RWPE1 (cell line): Measurements from ENCODE around the gene SLC4A3.
A peak's percentile ranks its signal among the peaks of the same experiment; 100 is the strongest.

Experiments used
- CTCF ChIA-PET: fragments of 350-600 bp; sonication (Branson Sonifier 250); formaldehyde crosslinking; extraction: SDS; loops from one replicate; lab custom pipeline; 2021; lab: Yijun Ruan, JAX
- POLR2A ChIA-PET: fragments of 400-600 bp; formaldehyde crosslinking; extraction: SDS; loops from one replicate; lab custom pipeline; 2020; ENCODE audit warnings: antibody characterized with exemption; ENCODE audit not compliant: low non-redundant PET; lab: Yijun Ruan, JAX
- DNase-seq: peaks from one replicate; pipeline ENCODE4 v3.0.0; 2012; ENCODE audit warnings: low spot score
- H3K27ac ChIP-seq: fragments of 450-650 bp; 2 replicates; pipeline ENCODE4 v1.5.1; 2017
- CTCF ChIP-seq: fragments of 450-650 bp; conservative IDR thresholded peaks from 2 replicates; pipeline ENCODE4 v1.5.1; 2017; ENCODE audit warnings: low read depth, mild to moderate bottlenecking

The SLC4A3 gene

DNA sequence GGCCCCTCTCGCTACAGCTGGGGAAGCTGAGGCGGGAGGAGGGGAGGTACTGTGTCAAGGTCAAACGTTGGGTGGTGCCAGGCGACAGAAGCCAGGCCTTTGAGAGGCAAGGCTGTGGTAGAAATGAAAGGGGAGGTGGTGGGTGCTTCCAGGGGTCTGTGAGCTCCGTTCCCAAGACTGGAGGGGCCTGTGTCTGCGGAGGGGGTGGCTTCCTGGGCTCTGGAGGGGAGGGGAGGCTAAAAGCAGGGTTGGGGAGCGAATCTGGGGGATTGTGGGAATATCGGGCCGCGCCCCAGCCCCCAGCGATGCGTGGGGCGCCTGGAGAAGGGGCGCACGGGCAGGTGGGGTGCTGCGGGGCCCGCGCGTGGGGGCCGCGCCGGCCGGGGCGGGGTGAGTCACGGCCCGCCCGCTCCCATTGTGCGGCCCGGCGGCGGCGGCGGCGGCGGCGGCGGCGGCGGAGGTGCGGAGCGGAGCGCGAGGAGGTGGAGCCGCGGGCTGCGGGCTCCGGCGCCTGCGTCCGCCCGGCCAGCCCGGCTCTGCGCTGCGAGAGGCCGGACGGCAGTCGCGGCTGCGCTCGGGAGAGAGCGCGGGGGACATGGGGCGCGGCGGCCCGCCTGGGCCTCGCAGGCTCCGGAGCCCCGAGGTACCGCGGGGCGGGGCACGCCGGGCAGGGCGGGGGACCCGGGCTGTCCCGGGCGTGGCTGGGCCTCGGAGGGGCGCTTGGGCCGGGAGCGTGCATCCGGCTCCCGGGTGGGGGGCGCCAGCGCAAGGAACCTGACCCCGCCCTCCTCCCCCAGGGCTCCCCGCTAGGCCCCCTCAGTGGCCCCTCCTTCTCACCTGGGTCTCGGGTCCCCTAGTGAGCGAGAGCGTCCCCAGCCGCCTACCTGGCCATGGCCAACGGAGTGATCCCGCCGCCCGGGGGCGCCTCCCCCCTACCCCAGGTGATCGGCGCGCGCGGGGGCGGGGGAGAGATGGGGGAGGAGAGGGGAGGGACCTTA is at the start of gene SLC4A3:
SLC4A3 (plus strand) TSS at position 528 of the 998 bp plus-strand sequence; CDS start at position 891, 363 bp downstream.
- H3K27ac ChIP-seq, result peak within 1 kb of the TSS; percentile 41
- ChIA-PET POLR2A (interaction anchor here (0.6 to 0.7 kb wide), 2 partner anchors 31 to 58 kb away, joined by 3 read pairs; no protein-coding TSS in a partner anchor), CTCF (interaction anchor here (0.7 to 1.1 kb wide), 2 partner anchors 15 to 90 kb away, joined by 3 to 4 read pairs; no protein-coding TSS in a partner anchor)
- TF ChIP-seq CTCF, result no peak
- peak; percentile 53 for DNase-seq

DNA sequence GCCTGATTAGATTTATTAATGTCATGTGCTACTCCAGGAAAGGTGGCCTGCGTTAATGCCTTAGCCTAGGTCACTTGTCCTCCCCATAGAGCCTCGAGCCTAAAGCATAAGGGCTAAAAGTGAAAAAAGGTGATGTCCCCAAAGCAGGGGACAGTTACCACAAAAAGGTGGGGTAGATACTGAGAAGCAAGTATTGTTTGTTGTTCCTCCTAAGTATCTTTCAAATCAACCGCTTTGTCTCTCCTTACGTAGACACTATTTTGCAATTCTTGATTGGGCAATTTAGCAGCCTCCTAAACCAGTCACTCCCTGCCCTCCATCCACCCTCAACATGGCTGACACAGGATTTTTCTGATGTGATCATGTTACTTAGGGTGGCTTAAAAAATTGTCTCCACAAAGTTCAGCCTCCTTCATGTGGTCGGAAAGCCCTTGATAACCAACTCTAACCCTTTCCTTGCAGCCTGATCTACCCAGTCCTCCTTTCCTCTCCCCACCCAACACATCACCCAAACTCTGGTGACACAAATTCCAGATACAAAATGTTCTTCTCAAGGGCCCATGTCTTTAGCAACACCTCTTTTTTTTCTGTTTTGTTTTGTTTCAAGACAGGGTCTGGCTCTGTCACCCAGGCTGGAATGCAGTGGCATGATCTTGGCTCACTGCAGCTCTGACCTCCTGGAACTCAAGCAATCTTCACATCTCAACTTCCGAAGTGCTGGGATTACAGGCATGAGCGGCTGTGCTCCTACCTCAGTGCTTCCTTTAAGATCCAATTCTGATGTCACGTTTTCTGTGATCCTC is 48.4 kb upstream of the SLC4A3 start:
- no peak for TF ChIP-seq CTCF
- ChIA-PET POLR2A (no interaction called here), CTCF (no interaction called here)
- no peak overlapping the region for H3K27ac ChIP-seq
- DNase-seq, result no peak

DNA sequence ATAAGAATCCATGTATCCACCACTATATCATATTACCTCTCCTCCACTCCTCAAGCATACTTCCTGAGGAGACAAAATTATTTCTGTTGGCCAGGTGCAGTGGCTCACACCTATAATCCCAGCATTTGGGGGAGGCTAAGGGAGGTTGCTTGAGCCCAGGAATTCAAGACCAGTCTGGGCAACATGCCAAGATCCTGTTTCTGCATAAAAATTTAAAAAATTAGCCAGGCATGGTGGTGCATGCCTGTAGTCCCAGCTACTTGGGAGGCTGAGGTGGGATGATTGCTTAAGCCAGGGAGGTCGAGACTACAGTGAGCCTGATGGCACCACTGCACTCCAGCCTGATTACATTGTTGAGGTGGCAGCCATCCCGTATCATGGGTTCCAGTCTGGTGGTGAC is 46.1 kb upstream of the SLC4A3 start:
- no peak overlapping the region for H3K27ac ChIP-seq
- DNase-seq, result no peak
- CTCF ChIA-PET, result interaction anchor here (0.8 kb wide), 1 partner anchor 40 kb away, joined by 3 read pairs; no protein-coding TSS in a partner anchor
- POLR2A ChIA-PET, result no interaction called here
- no peak for TF ChIP-seq CTCF

- CTCF ChIA-PET, result no interaction called here
- no peak for TF ChIP-seq CTCF
- DNase-seq, result no peak
- POLR2A ChIA-PET, result no interaction called here
- no peak overlapping the region for H3K27ac ChIP-seq
Observed at GRCh38 chr2:219591091-219591490, 36.3 kb upstream of the SLC4A3 start.

DNA sequence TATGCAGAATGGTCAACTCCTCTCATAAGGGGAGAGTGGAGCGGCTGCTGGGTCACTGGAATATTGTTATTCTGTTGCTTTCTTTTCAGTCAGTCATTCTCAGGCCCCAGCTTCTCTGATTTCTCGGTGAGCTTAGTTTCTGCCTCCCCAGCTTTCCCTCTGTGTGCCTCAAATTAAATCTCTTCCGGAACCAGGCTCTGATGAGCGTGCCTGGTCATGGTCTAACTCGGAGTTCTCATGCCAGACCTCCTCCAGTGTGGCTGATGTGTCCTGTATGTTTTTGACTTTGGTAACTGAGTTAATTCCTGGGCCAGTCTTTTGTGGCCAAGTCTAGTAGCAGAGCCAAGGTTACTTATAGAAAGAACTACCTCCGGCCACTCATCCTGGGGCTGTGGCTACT is 34.7 kb upstream of the SLC4A3 start:
- TF ChIP-seq CTCF, result no peak
- no peak for DNase-seq
- ChIA-PET CTCF (no interaction called here), POLR2A (no interaction called here)
- no peak overlapping the region for H3K27ac ChIP-seq

GRCh38 chr2:219593154-219593553 is 34.3 kb upstream of the SLC4A3 start:
- no peak overlapping the region for H3K27ac ChIP-seq
- ChIA-PET CTCF (no interaction called here), POLR2A (no interaction called here)
- no peak for TF ChIP-seq CTCF
- no peak for DNase-seq
